NCI-H1105 (cell line): ENCODE results near the gene CACFD1.

ENCODE experiments used
- DNase-seq: peaks from one replicate; lab custom pipeline; 2025; lab: John Stamatoyannopoulos, UW

The CACFD1 gene

GRCh38 chr9:133502112-133502511 lies 42.3 kb downstream of the CACFD1 start:
- no peak for DNase-seq

DNA sequence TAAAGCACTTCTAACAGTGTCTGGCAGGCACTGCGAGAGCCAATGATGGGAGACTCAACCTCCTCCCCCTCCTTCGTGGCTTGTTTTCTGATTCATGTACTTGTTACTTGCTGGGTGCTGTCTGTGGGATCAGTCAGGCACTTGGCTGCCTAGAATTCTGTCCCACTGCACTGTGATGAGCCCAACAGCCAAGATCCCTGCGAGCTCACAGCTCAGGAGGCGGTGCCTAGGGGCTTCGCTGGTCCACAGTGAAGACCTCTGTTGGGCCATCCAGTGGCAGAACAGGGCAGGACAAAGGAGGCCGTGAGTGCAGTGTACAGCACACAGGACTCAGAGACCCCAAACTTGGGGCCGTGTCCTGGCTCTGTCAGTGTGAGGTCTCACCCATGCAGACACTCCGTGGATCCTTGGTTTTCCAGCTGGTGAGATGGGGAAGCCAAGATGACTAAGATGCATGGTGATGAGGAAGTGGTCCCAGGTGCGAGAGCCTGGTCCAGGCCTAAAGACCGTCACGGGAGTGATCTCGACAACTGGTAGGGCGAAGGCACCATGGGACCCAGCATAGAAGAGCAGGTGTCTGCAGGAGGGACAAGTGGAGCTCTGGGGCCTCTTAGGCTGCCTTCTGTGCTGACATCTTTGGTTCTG lies 45.5 kb downstream of the CACFD1 start:
- DNase-seq: no peak

DNA sequence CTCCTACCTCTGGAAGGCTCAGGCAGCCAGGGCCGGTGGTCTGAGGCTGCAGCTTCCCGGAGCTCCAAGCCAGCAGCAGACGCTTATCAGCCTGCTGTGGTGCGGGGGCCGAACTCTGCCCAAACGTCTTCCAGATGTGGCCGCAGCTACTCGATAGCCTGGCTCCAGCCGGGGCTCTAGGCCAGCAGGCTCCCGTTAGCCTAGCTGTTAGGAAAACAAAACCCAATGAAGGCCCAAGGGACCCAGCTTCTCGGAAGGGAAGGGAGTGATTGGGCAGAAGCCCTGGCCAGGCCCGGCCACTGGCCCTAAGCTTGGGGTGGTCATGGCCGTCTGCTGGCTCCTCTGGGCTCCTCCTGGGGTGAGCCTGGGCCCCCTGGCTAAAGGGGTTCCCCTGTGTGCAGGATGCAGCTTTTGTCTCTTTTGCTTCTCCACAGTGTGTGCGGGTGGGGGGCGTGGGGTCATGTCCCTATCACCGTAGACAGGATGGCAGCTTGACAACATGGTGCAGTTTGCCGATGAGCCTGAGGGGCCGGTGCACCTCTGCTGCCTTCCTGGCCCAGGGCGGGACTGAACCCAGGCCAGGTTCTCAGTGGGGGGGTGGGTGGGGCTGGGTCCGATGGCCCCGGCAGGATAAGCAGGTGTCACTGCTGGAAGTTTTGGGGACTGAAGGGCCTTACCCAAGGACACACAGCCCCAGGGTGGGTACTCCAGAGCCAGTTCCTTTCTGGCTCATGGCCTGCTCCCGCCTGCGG lies 46.3 kb downstream of the CACFD1 start:
- no peak for DNase-seq

DNA sequence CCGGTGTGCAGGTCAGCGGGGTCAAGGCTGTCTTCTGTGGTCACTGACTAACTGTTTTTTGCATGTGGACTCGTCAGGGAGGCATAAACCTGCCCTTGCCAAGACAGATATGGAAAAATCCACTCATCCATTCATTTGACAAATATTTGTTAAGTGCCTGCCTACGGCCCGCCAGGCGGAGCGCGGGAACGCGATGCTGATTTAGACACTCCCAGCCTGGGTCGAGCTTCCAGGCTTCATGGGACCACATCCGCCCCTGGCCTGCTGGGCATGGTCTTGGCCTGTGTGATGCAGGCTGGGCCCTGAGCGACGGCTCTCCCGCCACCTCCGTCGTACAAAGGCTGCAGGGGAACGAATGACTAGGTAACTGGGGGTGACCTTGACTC lies 46.9 kb downstream of the CACFD1 start:
- DNase-seq: no peak

- no peak for DNase-seq
Observed at GRCh38 chr9:133507246-133507965, 47.6 kb downstream of the CACFD1 start.

DNA sequence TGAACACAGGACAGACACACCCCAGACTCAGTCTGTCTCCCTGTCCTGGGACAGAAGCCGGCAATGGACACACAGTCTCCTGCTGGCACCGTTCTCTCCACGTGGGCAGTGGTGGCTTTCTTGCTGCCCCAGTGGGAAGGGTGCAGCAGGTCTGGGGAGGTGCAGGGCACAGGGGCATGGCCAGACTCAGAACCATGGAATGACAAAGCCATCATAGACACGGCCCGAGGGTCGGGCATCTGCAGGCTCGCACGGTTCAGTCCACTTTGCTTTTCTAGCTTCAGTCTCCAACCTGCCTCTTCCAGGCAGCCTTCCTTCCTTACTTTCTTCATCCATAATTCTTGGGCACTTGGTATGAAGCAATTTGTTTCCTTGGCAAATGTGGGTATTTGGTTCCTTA lies 48.3 kb downstream of the CACFD1 start:
- no peak for DNase-seq

- peak; percentile 80 for DNase-seq
Observed at GRCh38 chr9:133509179-133510083, 49.7 kb downstream of the CACFD1 start.

DNA sequence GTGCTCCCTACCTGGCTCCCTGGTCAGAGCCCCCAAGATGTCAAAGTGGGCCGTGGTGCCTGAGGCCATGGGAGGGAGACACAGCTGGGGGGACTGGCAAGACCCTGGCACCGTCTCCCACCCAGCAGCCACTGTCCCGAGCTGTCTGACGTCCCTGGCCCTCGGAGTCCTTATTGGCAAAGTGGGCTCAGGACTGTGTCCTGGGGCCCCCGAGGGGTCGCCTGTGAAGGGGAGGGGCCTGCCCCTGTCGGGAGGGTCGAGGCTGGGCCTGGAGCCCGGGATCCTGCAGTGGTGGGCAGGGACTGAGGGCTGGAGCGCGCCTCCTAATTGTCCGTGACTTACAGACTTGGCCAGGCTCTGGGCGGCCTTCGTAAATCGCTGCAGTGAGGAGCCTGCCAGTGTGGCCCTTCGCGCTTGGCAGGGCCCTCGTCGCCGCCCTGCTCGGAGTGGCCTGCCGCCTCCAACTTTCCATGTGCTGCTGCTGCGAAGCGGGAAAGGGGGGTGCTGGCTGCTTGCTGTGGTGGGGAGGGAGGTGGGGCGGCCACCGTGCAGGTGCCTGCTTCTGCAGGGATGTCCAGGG lies 51.2 kb downstream of the CACFD1 start:
- DNase-seq: no peak

- no peak for DNase-seq
Observed at GRCh38 chr9:133511607-133512006, 51.8 kb downstream of the CACFD1 start.

GRCh38 chr9:133512253-133513213 lies 52.8 kb downstream of the CACFD1 start:
- no peak for DNase-seq

- peak; percentile 45 for DNase-seq
Observed at GRCh38 chr9:133513214-133514100, 53.7 kb downstream of the CACFD1 start.

- DNase-seq: peak; percentile 76
Observed at GRCh38 chr9:133514460-133515239, 54.9 kb downstream of the CACFD1 start.

DNA sequence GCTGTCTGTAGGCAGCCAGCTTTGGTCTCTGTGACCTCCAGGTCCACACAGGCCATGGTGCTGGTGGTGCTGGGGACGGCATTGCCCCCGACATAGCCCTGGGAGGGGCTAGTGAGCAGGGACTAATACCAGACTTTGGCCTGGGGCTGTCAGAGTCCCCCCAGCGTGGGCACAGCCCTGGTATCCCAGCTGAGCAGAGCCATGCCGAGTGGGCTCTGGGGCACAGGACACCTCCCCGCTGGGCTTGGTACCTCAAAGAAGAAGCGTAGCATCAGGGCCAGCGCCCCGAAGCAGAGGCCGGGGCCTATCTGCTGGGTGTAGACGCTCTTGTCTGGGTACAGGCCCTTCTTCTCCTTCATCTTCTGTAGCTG lies 55.4 kb downstream of the CACFD1 start:
- no peak for DNase-seq

DNA sequence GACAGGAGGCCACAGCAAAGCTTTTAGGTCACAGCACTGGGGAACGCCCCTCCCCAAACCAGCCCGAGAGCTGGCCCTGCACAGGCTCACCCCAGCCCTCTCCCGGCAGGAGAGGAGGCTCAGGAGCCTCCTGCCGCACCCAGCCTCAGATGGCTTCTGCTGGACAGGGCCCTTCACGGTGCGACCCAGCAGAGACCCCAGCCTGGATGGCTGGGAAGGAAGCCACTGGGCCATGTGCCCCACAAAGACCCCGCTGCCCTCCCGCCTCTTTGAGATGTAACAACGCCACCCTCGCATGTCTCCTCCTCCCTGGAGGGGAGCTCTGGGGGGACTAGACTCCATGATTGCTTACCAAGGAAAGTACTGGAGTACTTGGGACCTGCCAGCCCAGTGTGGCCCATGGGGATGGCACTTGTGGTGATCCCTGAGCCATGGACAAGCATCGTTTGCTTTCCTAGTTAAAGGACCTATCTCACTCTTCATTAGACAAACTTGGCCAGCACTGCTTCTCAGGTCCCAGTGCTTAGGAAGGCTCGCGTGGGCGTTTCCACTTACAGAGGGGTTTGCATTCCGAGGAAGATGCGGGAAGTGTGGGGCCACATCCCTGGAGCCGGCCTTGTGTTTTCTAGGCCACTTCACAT lies 56.0 kb downstream of the CACFD1 start:
- DNase-seq: no peak

DNA sequence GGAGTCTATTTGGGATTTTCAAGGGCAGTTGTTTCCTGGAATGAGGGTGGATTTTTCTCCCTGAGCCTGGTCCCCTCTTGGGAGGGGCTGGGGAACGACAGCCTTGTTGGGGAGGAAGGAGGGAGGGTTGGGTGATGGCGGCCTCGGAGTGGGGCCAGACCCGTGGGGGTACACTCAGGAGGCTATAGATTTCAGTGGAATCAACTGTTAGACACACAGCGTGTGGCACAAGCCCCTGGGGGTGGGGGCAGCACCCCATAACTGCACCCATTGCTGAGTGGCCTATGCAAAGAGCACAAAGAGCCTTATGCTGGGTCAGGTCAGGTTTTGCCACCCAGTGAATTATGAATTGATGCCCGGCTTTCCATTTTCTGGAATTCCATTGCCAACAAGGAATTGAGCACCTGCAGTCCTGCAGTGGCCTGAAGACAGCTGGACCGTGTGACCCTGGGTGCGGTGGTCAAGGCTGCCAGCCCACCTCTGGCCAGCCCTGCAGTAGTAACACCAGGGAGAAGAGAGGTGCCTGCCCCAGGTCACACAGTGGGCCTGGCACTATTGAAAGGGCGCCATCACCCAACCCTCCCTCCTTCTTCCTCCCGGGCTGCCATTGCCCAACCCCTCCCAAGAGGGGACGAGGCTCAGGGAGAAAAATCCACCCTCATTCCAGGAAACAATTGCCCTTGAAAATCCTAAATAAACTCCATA lies 56.6 kb downstream of the CACFD1 start:
- no peak for DNase-seq

DNA sequence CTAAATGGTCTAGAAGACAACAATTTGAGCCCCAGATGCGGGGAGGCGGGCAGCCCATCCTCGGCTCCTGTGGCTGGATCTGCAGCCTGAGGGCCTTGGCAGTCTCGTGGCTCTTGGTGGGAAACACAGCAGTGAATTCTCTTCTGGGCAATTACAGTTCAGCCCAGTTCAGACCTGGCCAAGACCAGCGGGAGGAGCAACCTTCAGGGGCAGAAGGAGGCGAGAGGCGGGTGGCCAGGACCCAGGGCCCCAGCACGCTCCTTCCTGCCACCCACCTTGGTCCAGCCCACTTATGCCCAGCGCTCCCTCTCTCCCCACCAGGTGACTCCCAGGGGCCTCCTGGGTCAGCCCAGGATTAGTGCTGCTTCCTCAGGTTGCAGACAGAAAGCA lies 57.2 kb downstream of the CACFD1 start:
- DNase-seq: no peak

DNA sequence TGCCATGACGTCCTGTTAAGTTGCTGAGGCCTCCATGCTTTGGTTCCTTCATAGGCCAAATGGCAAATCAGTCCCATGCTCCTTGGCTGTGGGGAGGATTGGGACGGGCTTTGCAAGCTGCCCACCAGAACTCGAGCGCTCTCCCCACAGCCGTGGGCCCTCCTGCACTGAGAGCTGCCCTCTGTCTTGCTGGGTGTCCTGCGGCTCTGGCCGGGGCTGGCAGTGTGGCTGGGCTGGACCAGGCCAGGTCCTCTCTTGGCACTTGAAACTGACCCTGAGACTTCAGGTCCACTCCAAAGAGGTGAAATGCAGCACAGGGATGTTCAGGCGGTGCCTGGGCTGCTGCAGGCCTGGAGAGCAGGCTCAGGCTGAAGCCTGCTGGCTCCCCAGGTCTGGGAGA lies 57.9 kb downstream of the CACFD1 start:
- no peak for DNase-seq

GRCh38 chr9:133518200-133518599 lies 58.4 kb downstream of the CACFD1 start:
- DNase-seq: peak; percentile 65
